Neural cell (in vitro differentiated cells): ENCODE data around the gene SPRED1. TPM values are rescaled to one million over a fixed set of nuclear protein-coding genes. Genes with fewer than 3 reads are reported as not detected.
"Not testable (repeated sequence)": the region's sequence is repeated elsewhere in the genome, so short reads cannot be mapped to it uniquely, and the experiment has no call there.

ENCODE experiments used
- H2AFZ ChIP-seq: fragments of 200-600, 300-800 bp; sonication (generic), shearing (Covaris generic); 2 replicates; pipeline ENCODE4 v1.6.0; 2014; ENCODE audit warnings: low read depth, mild to moderate bottlenecking, antibody characterized with exemption, low read length, moderate library complexity
- H3F3A ChIP-seq: fragments of 200-600 bp; shearing (Covaris generic); 2 replicates; pipeline ENCODE4 v1.6.1; 2016; ENCODE audit warnings: mild to moderate bottlenecking, moderate library complexity, mixed read lengths, antibody characterized with exemption, low read length; ENCODE audit not compliant: insufficient read depth, poor library complexity, severe bottlenecking
- H3K27ac ChIP-seq: fragments of 200-600, 300-800 bp; sonication (generic), shearing (Covaris generic); 2 replicates; pipeline ENCODE4 v1.5.1; 2014; ENCODE audit warnings: mild to moderate bottlenecking, low read length, moderate library complexity
- H3K27me3 ChIP-seq: fragments of 300-800, 200-600 bp; sonication (generic), shearing (Covaris generic); 2 replicates; pipeline ENCODE4 v1.6.0; 2014; ENCODE audit warnings: mild to moderate bottlenecking, low read depth, low read length, moderate library complexity; ENCODE audit not compliant: insufficient read depth
- H3K36me3 ChIP-seq: fragments of 300-800, 200-600 bp; sonication (generic), shearing (Covaris generic); 2 replicates; pipeline ENCODE4 v1.5.1; 2014; ENCODE audit warnings: mild to moderate bottlenecking, antibody characterized with exemption, low read length, moderate library complexity; ENCODE audit not compliant: insufficient read depth
- H3K4me2 ChIP-seq: fragments of 300-800, 200-600 bp; sonication (generic), shearing (Covaris generic); 2 replicates; pipeline ENCODE4 v1.6.0; 2014; ENCODE audit warnings: mild to moderate bottlenecking, low read length
- H3K4me3 ChIP-seq: fragments of 300-800, 200-600 bp; sonication (generic), shearing (Covaris generic); 2 replicates; pipeline ENCODE4 v1.5.1; 2014; ENCODE audit warnings: mild to moderate bottlenecking, low read length, moderate library complexity
- H3K79me2 ChIP-seq: fragments of 200-600 bp; shearing (Covaris generic); replicated peaks from 2 replicates; pipeline ENCODE4 v1.6.0; 2014; ENCODE audit warnings: mild to moderate bottlenecking, low read length, moderate library complexity; ENCODE audit not compliant: insufficient read depth
- H3K9ac ChIP-seq: fragments of 300-800, 200-600 bp; sonication (generic), shearing (Covaris generic); 2 replicates; pipeline ENCODE4 v1.6.1; 2016; ENCODE audit warnings: mild to moderate bottlenecking, low read length, mixed read lengths
- H3K9me2 ChIP-seq: fragments of 200-600 bp; shearing (Covaris generic); 2 replicates; pipeline ENCODE4 v1.6.1; 2016; ENCODE audit warnings: mild to moderate bottlenecking, low read length, mixed read lengths; ENCODE audit not compliant: insufficient read depth
- H3K9me3 ChIP-seq: fragments of 200-600, 300-800 bp; sonication (generic), shearing (Covaris generic); 2 replicates; pipeline ENCODE4 v1.6.1; 2016; ENCODE audit warnings: mild to moderate bottlenecking, mixed run types, low read length, moderate library complexity, mixed read lengths
- H4K20me1 ChIP-seq: fragments of 200-600 bp; shearing (Covaris generic); 2 replicates; pipeline ENCODE4 v1.6.1; 2016; ENCODE audit warnings: mild to moderate bottlenecking, mixed run types; ENCODE audit not compliant: insufficient read depth
- CTCF ChIP-seq: fragments of 450-650 bp; IDR thresholded peaks from 2 replicates; pipeline ENCODE4 v1.5.1; 2014; ENCODE audit warnings: antibody characterized with exemption, mild to moderate bottlenecking, moderate library complexity; ENCODE audit not compliant: poor library complexity, severe bottlenecking
- EP300 ChIP-seq: fragments of 450-650 bp; conservative IDR thresholded peaks from 2 replicates; pipeline ENCODE4 v1.6.1; 2014; ENCODE audit warnings: antibody characterized with exemption, mild to moderate bottlenecking, moderate library complexity; ENCODE audit not compliant: poor library complexity, severe bottlenecking
- EZH2 ChIP-seq: fragments of 200-600, 300-800 bp; shearing (Covaris generic), sonication (generic); IDR thresholded peaks from 2 replicates; pipeline ENCODE4 v1.6.1; 2014; ENCODE audit warnings: antibody characterized with exemption, low read length, borderline replicate concordance, mild to moderate bottlenecking; ENCODE audit not compliant: insufficient read depth, poor library complexity, severe bottlenecking
- MXI1 ChIP-seq: fragments of 450-650 bp; conservative IDR thresholded peaks from 2 replicates; pipeline ENCODE4 v1.6.1; 2014; ENCODE audit warnings: antibody characterized with exemption, mild to moderate bottlenecking; ENCODE audit not compliant: poor library complexity, severe bottlenecking
- POLR2AphosphoS5 ChIP-seq: IDR thresholded peaks from 2 replicates; pipeline ENCODE4 v1.6.1; 2012
- RAD21 ChIP-seq: fragments of 450-650 bp; conservative IDR thresholded peaks from 2 replicates; pipeline ENCODE4 v1.6.1; 2014; ENCODE audit warnings: antibody characterized with exemption, mild to moderate bottlenecking, moderate library complexity
- REST ChIP-seq: IDR thresholded peaks from 2 replicates; pipeline ENCODE4 v1.6.1; 2012; ENCODE audit warnings: borderline replicate concordance
- SMC3 ChIP-seq: fragments of 450-650 bp; conservative IDR thresholded peaks from 2 replicates; pipeline ENCODE4 v1.6.1; 2014; ENCODE audit warnings: antibody characterized with exemption, mild to moderate bottlenecking, moderate library complexity; ENCODE audit not compliant: poor library complexity
- TAF1 ChIP-seq: IDR thresholded peaks from 2 replicates; pipeline ENCODE4 v1.6.1; 2012; ENCODE audit warnings: low read depth
- polyA plus RNA-seq: library from polyadenylated mRNA; depleted of rRNA; stranded (reverse); fragments of >200 nt; gene quantifications from 2 replicates; pipeline ENCODE4 v1.2.3, GENCODE V29; 2014

The SPRED1 gene
- polyA plus RNA-seq, 1 donor from 2014 or later = 12.0 TPM

GRCh38 chr15:38271895-38272294 is 19.3 kb downstream of the SPRED1 start:
- Histone ChIP-seq H3K36me3 (no peaks in the 10 kb centered on the region), H3K27ac (no peak overlapping the region), H3K9me2 (no peaks in the 10 kb centered on the region), H3K79me2 (peaks cover 82% of the 10 kb centered on the region), H4K20me1 (no peaks in the 10 kb centered on the region), H3K9me3 (no peaks in the 10 kb centered on the region), H3K9ac (no peak overlapping the region), H3F3A (no peaks in the 10 kb centered on the region), H3K4me3 (no peak overlapping the region), H3K27me3 (no peaks in the 10 kb centered on the region), H3K4me2 (no peak overlapping the region), H2AFZ (no peak overlapping the region)
- TF ChIP-seq EZH2 (no peak), MXI1 (no peak)

GRCh38 chr15:38272431-38272830 is 19.8 kb downstream of the SPRED1 start:
- not testable (repeated sequence) for H3K27ac ChIP-seq, H4K20me1 ChIP-seq, H3K36me3 ChIP-seq

GRCh38 chr15:38274135-38274534 is 21.5 kb downstream of the SPRED1 start:
- Histone ChIP-seq H3K36me3 (no peaks in the 10 kb centered on the region), H3F3A (no peaks in the 10 kb centered on the region), H3K27ac (no peak overlapping the region), H3K79me2 (peaks cover 83% of the 10 kb centered on the region), H3K9ac (no peak overlapping the region), H4K20me1 (no peaks in the 10 kb centered on the region), H3K9me2 (no peaks in the 10 kb centered on the region), H3K27me3 (no peaks in the 10 kb centered on the region), H3K9me3 (no peaks in the 10 kb centered on the region), H2AFZ (no peak overlapping the region), H3K4me2 (no peak overlapping the region), H3K4me3 (no peak overlapping the region)
- no peak for TF ChIP-seq MXI1

More at GRCh38 chr15:38272431-38272830, 19.8 kb downstream of the SPRED1 start:
- not testable (repeated sequence) for H3K4me2 ChIP-seq, H3K9ac ChIP-seq, H3F3A ChIP-seq, H3K9me3 ChIP-seq, H2AFZ ChIP-seq, H3K4me3 ChIP-seq, H3K9me2 ChIP-seq, H3K27me3 ChIP-seq
- H3K79me2 ChIP-seq = peaks cover 82% of the 10 kb centered on the region

DNA sequence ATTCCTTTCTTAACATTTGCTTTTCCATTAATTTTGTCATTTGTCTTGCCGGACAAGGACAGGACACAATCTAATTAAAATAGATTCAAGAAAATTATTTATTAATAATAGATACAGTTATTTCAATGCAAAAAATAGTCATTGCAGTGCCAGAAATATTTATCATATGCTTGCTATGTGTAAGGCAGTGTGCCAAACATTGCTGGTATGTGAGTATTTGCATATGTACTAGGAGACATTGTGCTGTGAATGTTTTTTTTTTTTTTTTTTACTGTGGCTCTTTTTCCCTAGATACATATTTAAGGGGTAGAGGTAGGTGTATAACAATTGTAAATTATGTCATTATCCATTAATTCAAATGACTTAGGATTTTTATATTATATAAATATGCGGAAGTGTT is 23.3 kb downstream of the SPRED1 start:
- TF ChIP-seq RAD21 (no peak), EP300 (no peak), POLR2AphosphoS5 (no peak), EZH2 (no peak), TAF1 (no peak), REST (no peak), MXI1 (no peak), CTCF (no peak), SMC3 (no peak)
- Histone ChIP-seq H3F3A (no peaks in the 10 kb centered on the region), H3K27me3 (no peaks in the 10 kb centered on the region), H4K20me1 (no peaks in the 10 kb centered on the region), H3K9me2 (no peaks in the 10 kb centered on the region), H3K79me2 (peaks cover 87% of the 10 kb centered on the region), H3K36me3 (no peaks in the 10 kb centered on the region), H3K4me3 (no peak overlapping the region), H3K9ac (no peak overlapping the region), H3K27ac (no peak overlapping the region), H3K9me3 (no peaks in the 10 kb centered on the region), H2AFZ (no peak overlapping the region), H3K4me2 (no peak overlapping the region)

DNA sequence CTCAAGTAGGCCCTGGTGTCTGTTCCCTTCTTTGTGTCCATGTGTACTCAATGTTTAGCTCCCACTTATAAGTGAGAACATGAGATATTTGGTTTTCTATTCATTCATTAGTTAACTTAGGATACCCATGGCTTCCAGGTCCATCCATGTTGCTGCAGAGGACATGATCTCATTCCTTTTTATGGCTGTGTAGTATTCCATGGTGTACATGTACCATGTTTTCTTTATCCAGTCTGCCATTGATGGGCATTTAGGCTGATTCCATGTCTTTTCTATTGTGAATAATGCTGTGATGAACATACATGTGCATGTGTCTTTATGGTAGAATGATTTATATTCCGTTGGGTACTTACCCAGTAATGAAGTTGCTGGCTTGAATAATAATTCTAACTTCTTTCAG is 24.6 kb downstream of the SPRED1 start:
- H3K9me2 ChIP-seq, H3K9me3 ChIP-seq, H3K4me2 ChIP-seq, H3F3A ChIP-seq, H3K9ac ChIP-seq, H3K4me3 ChIP-seq, H2AFZ ChIP-seq, H3K27me3 ChIP-seq, H3K36me3 ChIP-seq, H3K27ac ChIP-seq, H4K20me1 ChIP-seq: not testable (repeated sequence)
- peaks cover 85% of the 10 kb centered on the region for H3K79me2 ChIP-seq
